SU-DHL-6 (cell line): Measurements from ENCODE around the gene CCDC116.

ENCODE experiments used
- H2AFZ ChIP-seq: fragments of 200-600 bp; sonication (generic); 2 replicates; pipeline ENCODE4 v1.6.1; 2014; ENCODE audit warnings: low read depth, mild to moderate bottlenecking, moderate library complexity, mixed read lengths, antibody characterized with exemption, low read length; ENCODE audit not compliant: severe bottlenecking
- H3F3A ChIP-seq: fragments of 200-600 bp; shearing (Covaris generic); 2 replicates; pipeline ENCODE4 v1.6.0; 2016; ENCODE audit warnings: antibody characterized with exemption, mild to moderate bottlenecking; ENCODE audit not compliant: insufficient read depth
- H3K27ac ChIP-seq: fragments of 200-600 bp; sonication (generic); 2 replicates; pipeline ENCODE4 v1.5.1; 2016; ENCODE audit warnings: low read depth, mild to moderate bottlenecking, low read length, moderate library complexity, mixed read lengths
- H3K27me3 ChIP-seq: fragments of 200-600 bp; sonication (generic), shearing (Covaris generic); 2 replicates; pipeline ENCODE4 v1.6.0; 2014; ENCODE audit warnings: mild to moderate bottlenecking, low read length
- H3K36me3 ChIP-seq: fragments of 200-600 bp; sonication (generic); 2 replicates; pipeline ENCODE4 v1.6.1; 2014; ENCODE audit warnings: mild to moderate bottlenecking, low read length, mixed read lengths
- H3K4me2 ChIP-seq: fragments of 300-600, 200-600 bp; shearing (Covaris generic), sonication (generic); 2 replicates; pipeline ENCODE4 v1.6.0; 2014; ENCODE audit warnings: low read length, low read depth, mild to moderate bottlenecking; ENCODE audit not compliant: poor library complexity, severe bottlenecking
- H3K4me3 ChIP-seq: fragments of 200-600 bp; sonication (generic); 2 replicates; pipeline ENCODE4 v1.5.1; 2014; ENCODE audit warnings: antibody characterized with exemption, low read length, mild to moderate bottlenecking, mixed read lengths; ENCODE audit not compliant: insufficient read depth, poor library complexity, severe bottlenecking
- H3K79me2 ChIP-seq: fragments of 200-600 bp; sonication (generic); 2 replicates; pipeline ENCODE4 v1.6.1; 2014; ENCODE audit warnings: mild to moderate bottlenecking, low read length, moderate library complexity; ENCODE audit not compliant: insufficient read depth
- H3K9ac ChIP-seq: fragments of 200-600 bp; sonication (generic); 2 replicates; pipeline ENCODE4 v1.7.0; 2014; ENCODE audit warnings: mild to moderate bottlenecking, low read length
- H3K9me2 ChIP-seq: fragments of 200-600 bp; sonication (generic); replicated peaks from 2 replicates; pipeline ENCODE4 v1.6.1; 2014; ENCODE audit warnings: low read length; ENCODE audit not compliant: insufficient read depth
- H3K9me3 ChIP-seq: fragments of 200-600 bp; sonication (generic); 2 replicates; pipeline ENCODE4 v1.6.1; 2014; ENCODE audit warnings: low read length, mixed read lengths; ENCODE audit not compliant: insufficient read depth
- H4K20me1 ChIP-seq: fragments of 200-600 bp; sonication (generic); 2 replicates; pipeline ENCODE4 v1.6.1; 2014; ENCODE audit warnings: low read depth, mild to moderate bottlenecking, antibody characterized with exemption, low read length, moderate library complexity, mixed read lengths
- CTCF ChIP-seq: fragments of 200-600 bp; sonication (generic); IDR thresholded peaks from one replicate; pipeline ENCODE4 v1.5.1; 2017; ENCODE audit warnings: antibody characterized with exemption, mild to moderate bottlenecking, low read length, moderate library complexity; ENCODE audit not compliant: insufficient read depth, poor library complexity, severe bottlenecking
- EZH2phosphoT487 ChIP-seq: fragments of 200-600 bp; sonication (generic), shearing (Covaris generic); conservative IDR thresholded peaks from 2 replicates; pipeline ENCODE4 v1.6.1; 2018; ENCODE audit warnings: mild to moderate bottlenecking, antibody characterized with exemption, low read length, moderate library complexity, mixed read lengths

CCDC116 gene

GRCh38 chr22:21665047-21665851 lies 32.7 kb downstream of the CCDC116 start:
- Histone ChIP-seq H3K27me3 (no peaks in the 10 kb centered on the region), H3K9me2 (no peaks in the 10 kb centered on the region), H3K4me2 (peak overlapping the region; percentile 62), H3K9me3 (no peaks in the 10 kb centered on the region), H3F3A (no peaks in the 10 kb centered on the region), H3K36me3 (no peaks in the 10 kb centered on the region), H3K79me2 (peaks cover 4% of the 10 kb centered on the region; the same call in 1 of the 2 replicates), H3K27ac (peak overlapping the region; percentile 63; the same call in 1 of the 2 replicates), H4K20me1 (no peaks in the 10 kb centered on the region), H2AFZ (peak overlapping the region; percentile 82), H3K4me3 (peak overlapping the region; percentile 85), H3K9ac (peak overlapping the region; percentile 73)
- no peak for TF ChIP-seq CTCF
- TF ChIP-seq EZH2phosphoT487, result no peak

GRCh38 chr22:21666786-21667185 lies 34.2 kb downstream of the CCDC116 start:
- Histone ChIP-seq H3K27ac (no peak overlapping the region), H3K9me2 (no peaks in the 10 kb centered on the region), H3K27me3 (no peaks in the 10 kb centered on the region), H3K9me3 (no peaks in the 10 kb centered on the region), H3K79me2 (peaks cover 8% of the 10 kb centered on the region; the same call in 1 of the 2 replicates), H4K20me1 (no peaks in the 10 kb centered on the region), H3F3A (no peaks in the 10 kb centered on the region), H3K4me2 (peak overlapping the region; percentile 62), H3K9ac (peak overlapping the region; percentile 73), H3K36me3 (no peaks in the 10 kb centered on the region), H2AFZ (no peak overlapping the region), H3K4me3 (peak overlapping the region; percentile 85)
- no peak for TF ChIP-seq CTCF
- no peak for TF ChIP-seq EZH2phosphoT487

GRCh38 chr22:21669026-21669425 lies 36.5 kb downstream of the CCDC116 start:
- H3F3A ChIP-seq, result no peaks in the 10 kb centered on the region
- TF ChIP-seq EZH2phosphoT487 (no peak), CTCF (no peak)
- H3K4me3 ChIP-seq, result no peak overlapping the region
- H4K20me1 ChIP-seq, result no peaks in the 10 kb centered on the region
- H3K9me2 ChIP-seq, result no peaks in the 10 kb centered on the region
- H3K9me3 ChIP-seq, result no peaks in the 10 kb centered on the region
- H3K4me2 ChIP-seq, result no peak overlapping the region
- H3K79me2 ChIP-seq, result peaks cover 8% of the 10 kb centered on the region; the same call in 1 of the 2 replicates
- no peaks in the 10 kb centered on the region for H3K27me3 ChIP-seq
- H2AFZ ChIP-seq, result no peak overlapping the region
- no peaks in the 10 kb centered on the region for H3K36me3 ChIP-seq
- no peak overlapping the region for H3K27ac ChIP-seq
- no peak overlapping the region for H3K9ac ChIP-seq
